CD8-positive, alpha-beta memory T cell (primary cell): Measurements from ENCODE around the gene CNIH1. TPM values are rescaled to one million over a fixed set of nuclear protein-coding genes. Genes with fewer than 3 reads are reported as not detected.
"Not testable (repeated sequence)": the region's sequence is repeated elsewhere in the genome, so short reads cannot be mapped to it uniquely, and the experiment has no call there.

Source experiments
- CTCF ChIA-PET: fragments of 350-600 bp; sonication (Branson Sonifier 250); formaldehyde crosslinking; loops from one replicate; lab custom pipeline; 2021; ENCODE audit warnings: antibody characterized with exemption; lab: Charles Lee
- POLR2A ChIA-PET: fragments of 350-600 bp; sonication (Branson Sonifier 250); formaldehyde crosslinking; loops from one replicate; lab custom pipeline; 2021; ENCODE audit warnings: antibody characterized with exemption; lab: Charles Lee
- DNase-seq, 5 donors: peaks; one replicate each; pipeline versions ENCODE4 v3.0.0 to v3.0.0-alpha.2; 2020 to 2022; ENCODE audit warnings: mixed read lengths in 1 of 5
- H3K27ac ChIP-seq: one replicate; pipeline ENCODE4 v1.7.0; 2013; ENCODE audit warnings: low read depth, mild to moderate bottlenecking, low read length, moderate library complexity
- H3K27me3 ChIP-seq: 2 replicates; pipeline ENCODE4 v1.7.0; 2013; ENCODE audit warnings: low read length, mild to moderate bottlenecking; ENCODE audit not compliant: insufficient read depth, poor library complexity, severe bottlenecking
- H3K36me3 ChIP-seq: 2 replicates; pipeline ENCODE4 v1.7.0; 2013; ENCODE audit warnings: mild to moderate bottlenecking, low read length, moderate library complexity; ENCODE audit not compliant: insufficient read depth
- H3K4me1 ChIP-seq: 2 replicates; pipeline ENCODE4 v1.7.0; 2013; ENCODE audit warnings: mild to moderate bottlenecking, low read length, moderate library complexity; ENCODE audit not compliant: insufficient read depth
- H3K4me3 ChIP-seq: 2 replicates; pipeline ENCODE4 v1.7.0; 2013; ENCODE audit warnings: mild to moderate bottlenecking, low read length
- H3K9me3 ChIP-seq: 2 replicates; pipeline ENCODE4 v1.7.0; 2013; ENCODE audit warnings: mild to moderate bottlenecking, low read length
- H3K27ac Mint-ChIP-seq, 8 donors: one replicate each; pipeline ENCODE4 v1.8.0; 2020 to 2021; ENCODE audit warnings: mixed read lengths in 8 of 8, mild to moderate bottlenecking in 6 of 8, inconsistent platforms in 3 of 8, moderate library complexity in 3 of 8
- H3K27me3 Mint-ChIP-seq, 2 donors: one replicate each; pipeline ENCODE4 v1.8.0; 2020 to 2021; ENCODE audit warnings: mixed read lengths in 2 of 2, mild to moderate bottlenecking in 1 of 2, moderate library complexity in 1 of 2
- H3K36me3 Mint-ChIP-seq, 3 donors: one replicate each; pipeline ENCODE4 v1.8.0; 2020 to 2021; ENCODE audit warnings: mixed read lengths in 3 of 3, inconsistent platforms in 1 of 3, mild to moderate bottlenecking in 1 of 3
- H3K4me1 Mint-ChIP-seq, 3 donors: one replicate each; pipeline ENCODE4 v1.8.0; 2020 to 2021; ENCODE audit warnings: mixed read lengths in 3 of 3, inconsistent platforms in 1 of 3, mild to moderate bottlenecking in 1 of 3
- H3K4me3 Mint-ChIP-seq, 7 donors: one replicate each; pipeline ENCODE4 v1.8.0; 2020 to 2021; ENCODE audit warnings: mixed read lengths in 7 of 7, mild to moderate bottlenecking in 6 of 7, moderate library complexity in 4 of 7, inconsistent platforms in 2 of 7
- H3K9me3 Mint-ChIP-seq, 5 donors: one replicate each; pipeline ENCODE4 v1.8.0; 2020 to 2022; ENCODE audit warnings: mixed read lengths in 5 of 5, mild to moderate bottlenecking in 3 of 5, moderate library complexity in 2 of 5, inconsistent platforms in 1 of 5
- polyA plus RNA-seq: library from polyadenylated mRNA; unstranded; fragments of 300-500 nt; fragmentation: Illumina TruSeq; gene quantifications from one replicate; pipeline ENCODE4 v1.2.3, GENCODE V29; 2021
- total RNA-seq, 2 experiments: library from RNA; stranded (reverse); gene quantifications; one replicate each; pipeline ENCODE4 v1.2.3, GENCODE V29; 2021

CNIH1 gene
- total and polyA plus RNA-seq, 3 experiments from 2014 or later = 84.9 to 104 (median 87.1) TPM

- CTCF ChIA-PET = no interaction called here
- Histone ChIP-seq H3K4me3 (no peak overlapping the region), H3K27me3 (no peaks in the 10 kb centered on the region), H3K36me3 (peaks cover 10% of the 10 kb centered on the region), H3K4me1 (no peaks in the 10 kb centered on the region), H3K27ac (no peak overlapping the region), H3K9me3 (no peaks in the 10 kb centered on the region)
- Mint-ChIP-seq H3K27ac (peak overlapping the region in 2 of 8 donors; percentile 2 to 72), H3K36me3 (peaks cover 0 to 59% (median 14%) of the 10 kb centered on the region in 3 donors), H3K27me3 (no peaks in the 10 kb centered on the region), H3K4me3 (no peak overlapping the region), H3K9me3 (no peaks in the 10 kb centered on the region), H3K4me1 (peaks cover 0 to 6% (median under 1%) of the 10 kb centered on the region in 3 donors)
- DNase-seq = no peak
- POLR2A ChIA-PET = no interaction called here
These were observed 16.1 kb downstream of the CNIH1 start for GRCh38 chr14:54425068-54425467.

- Mint-ChIP-seq H3K36me3 (peaks cover 0 to 53% (median 12%) of the 10 kb centered on the region in 3 donors), H3K27me3 (no peaks in the 10 kb centered on the region), H3K4me1 (peaks cover 0 to 6% (median 0%) of the 10 kb centered on the region in 3 donors), H3K27ac (no peak overlapping the region), H3K9me3 (no peaks in the 10 kb centered on the region), H3K4me3 (no peak overlapping the region)
- H3K4me1 ChIP-seq = no peaks in the 10 kb centered on the region
- peaks cover 4% of the 10 kb centered on the region for H3K36me3 ChIP-seq
- ChIA-PET POLR2A (no interaction called here), CTCF (interaction anchor here (0.8 kb wide), 1 partner anchor 11 kb away, joined by 4 read pairs; no protein-coding TSS in a partner anchor)
- no peaks in the 10 kb centered on the region for H3K27me3 ChIP-seq
- no peak for DNase-seq
- H3K9me3 ChIP-seq = no peaks in the 10 kb centered on the region
- H3K4me3 ChIP-seq = no peak overlapping the region
- no peak overlapping the region for H3K27ac ChIP-seq
These were observed 16.7 kb downstream of the CNIH1 start for GRCh38 chr14:54424479-54424901.

- Histone ChIP-seq H3K9me3 (no peaks in the 10 kb centered on the region), H3K36me3 (no peaks in the 10 kb centered on the region), H3K4me1 (no peaks in the 10 kb centered on the region), H3K27me3 (no peaks in the 10 kb centered on the region), H3K4me3 (no peak overlapping the region), H3K27ac (no peak overlapping the region)
- CTCF ChIA-PET = interaction anchor here (0.8 kb wide), 1 partner anchor 10 kb away, joined by 4 read pairs; no protein-coding TSS in a partner anchor
- Mint-ChIP-seq H3K36me3 (peaks cover 0 to 48% (median 12%) of the 10 kb centered on the region in 3 donors), H3K4me1 (peaks cover 0 to 6% (median 0%) of the 10 kb centered on the region in 3 donors), H3K9me3 (no peaks in the 10 kb centered on the region), H3K27ac (no peak overlapping the region), H3K27me3 (no peaks in the 10 kb centered on the region), H3K4me3 (no peak overlapping the region)
- POLR2A ChIA-PET = no interaction called here
- no peak for DNase-seq
These were observed 17.2 kb downstream of the CNIH1 start for GRCh38 chr14:54423991-54424390.

GRCh38 chr14:54420478-54421142 lies 20.6 kb downstream of the CNIH1 start:
- H3K36me3 ChIP-seq = no peaks in the 10 kb centered on the region
- no peak for DNase-seq
- no peaks in the 10 kb centered on the region for H3K9me3 ChIP-seq
- no peak overlapping the region for H3K4me3 ChIP-seq
- Mint-ChIP-seq H3K4me3 (no peak overlapping the region), H3K9me3 (no peaks in the 10 kb centered on the region), H3K27ac (peak overlapping the region in 2 of 8 donors; percentile 59 to 93), H3K27me3 (no peaks in the 10 kb centered on the region), H3K36me3 (peaks cover 0 to 20% (median 3%) of the 10 kb centered on the region in 3 donors), H3K4me1 (peaks cover 0 to 6% (median 0%) of the 10 kb centered on the region in 3 donors)
- ChIA-PET POLR2A (no interaction called here), CTCF (interaction anchor here (0.8 to 1.1 kb wide), 2 partner anchors 23 to 53 kb away, joined by 3 to 4 read pairs; no protein-coding TSS in a partner anchor)
- H3K4me1 ChIP-seq = no peaks in the 10 kb centered on the region
- no peak overlapping the region for H3K27ac ChIP-seq
- no peaks in the 10 kb centered on the region for H3K27me3 ChIP-seq

- DNase-seq = no peak
- Mint-ChIP-seq H3K27me3 (no peaks in the 10 kb centered on the region), H3K4me1 (no peaks in the 10 kb centered on the region), H3K27ac (no peak overlapping the region), H3K9me3 (no peaks in the 10 kb centered on the region), H3K4me3 (no peak overlapping the region), H3K36me3 (peaks cover 0 to 5% (median 1%) of the 10 kb centered on the region in 3 donors)
- Histone ChIP-seq H3K27ac (no peak overlapping the region), H3K9me3 (no peaks in the 10 kb centered on the region), H3K27me3 (no peaks in the 10 kb centered on the region), H3K36me3 (no peaks in the 10 kb centered on the region), H3K4me3 (no peak overlapping the region), H3K4me1 (no peaks in the 10 kb centered on the region)
- ChIA-PET CTCF (no interaction called here), POLR2A (interaction anchor here (1.0 kb wide), 1 partner anchor 81 kb away, joined by 3 read pairs; no protein-coding TSS in a partner anchor)
These were observed 29.8 kb downstream of the CNIH1 start for GRCh38 chr14:54411371-54411770.

GRCh38 chr14:54410215-54410614 lies 31.0 kb downstream of the CNIH1 start:
- H3K36me3 ChIP-seq = no peaks in the 10 kb centered on the region
- Mint-ChIP-seq H3K36me3 (peaks cover 0 to 5% (median 1%) of the 10 kb centered on the region in 3 donors), H3K4me3 (no peak overlapping the region), H3K4me1 (no peaks in the 10 kb centered on the region), H3K9me3 (no peaks in the 10 kb centered on the region), H3K27me3 (no peaks in the 10 kb centered on the region), H3K27ac (no peak overlapping the region)
- ChIA-PET CTCF (no interaction called here), POLR2A (no interaction called here)
- H3K9me3 ChIP-seq = no peaks in the 10 kb centered on the region
- H3K4me3 ChIP-seq = no peak overlapping the region
- DNase-seq = no peak
- H3K27me3 ChIP-seq = no peaks in the 10 kb centered on the region
- no peaks in the 10 kb centered on the region for H3K4me1 ChIP-seq
- H3K27ac ChIP-seq = no peak overlapping the region

GRCh38 chr14:54403401-54404005 lies 37.7 kb downstream of the CNIH1 start:
- CTCF ChIA-PET, H3K4me1 Mint-ChIP-seq, H3K36me3 Mint-ChIP-seq, H3K27me3 Mint-ChIP-seq, H3K9me3 ChIP-seq, DNase-seq, H3K9me3 Mint-ChIP-seq, POLR2A ChIA-PET, H3K4me3 ChIP-seq, H3K27ac ChIP-seq, H3K4me3 Mint-ChIP-seq, H3K27ac Mint-ChIP-seq, H3K4me1 ChIP-seq, H3K36me3 ChIP-seq, H3K27me3 ChIP-seq: not testable (repeated sequence)

- CTCF ChIA-PET = interaction anchor here (0.6 kb wide), 1 partner anchor 1186 kb away, joined by 3 read pairs; no protein-coding TSS in a partner anchor
These were observed 41.6 kb downstream of the CNIH1 start for GRCh38 chr14:54399560-54399959.

More at GRCh38 chr14:54399560-54399959, 41.6 kb downstream of the CNIH1 start:
- peaks cover 20 to 28% (median 22%) of the 10 kb centered on the region in 3 donors for H3K4me1 Mint-ChIP-seq
- POLR2A ChIA-PET = no interaction called here
- Histone ChIP-seq H3K27me3 (no peaks in the 10 kb centered on the region), H3K4me1 (peaks cover 5% of the 10 kb centered on the region), H3K9me3 (no peaks in the 10 kb centered on the region), H3K36me3 (no peaks in the 10 kb centered on the region), H3K4me3 (no peak overlapping the region), H3K27ac (no peak overlapping the region)
- H3K27me3 Mint-ChIP-seq = no peaks in the 10 kb centered on the region
- peaks cover 0 to 6% (median 3%) of the 10 kb centered on the region in 3 donors for H3K36me3 Mint-ChIP-seq
- H3K4me3 Mint-ChIP-seq = peak overlapping the region in 2 of 7 donors; percentile 4 to 58
- H3K27ac Mint-ChIP-seq = no peak overlapping the region
- DNase-seq = no peak
- H3K9me3 Mint-ChIP-seq = peaks cover 0 to 2% (median 0%) of the 10 kb centered on the region in 5 donors
